H1 (cell line): Measurements from ENCODE around the gene STAT1. TPM values are rescaled to one million over a fixed set of nuclear protein-coding genes. Genes with fewer than 3 reads are reported as not detected.

Source experiments
- CTCF ChIA-PET: fragments of 300-600 bp; sonication (Branson Sonifier 250); formaldehyde crosslinking; loops from one replicate; lab custom pipeline; 2021; ENCODE audit not compliant: partially characterized antibody; lab: Charles Lee
- POLR2A ChIA-PET: fragments of 300-600 bp; sonication (Branson Sonifier 250); formaldehyde crosslinking; loops from one replicate; lab custom pipeline; 2021; ENCODE audit warnings: inconsistent platforms; ENCODE audit not compliant: partially characterized antibody; lab: Charles Lee
- DNase-seq, 2 experiments: peaks; one replicate each; pipeline versions ENCODE4 v3.0.0 to v3.0.0-alpha.2; 2010 to 2022; ENCODE audit warnings: low spot score in 2 of 2, low read depth in 1 of 2, mixed read lengths in 1 of 2
- FAIRE-seq: peaks from 2 replicates; lab custom pipeline; 2011; peaks lifted over from hg19 to GRCh38; lab: Jason Lieb, UNC
- H2AFZ ChIP-seq: 2 replicates; pipeline ENCODE4 v1.8.1; 2012; ENCODE audit warnings: low read length, inconsistent platforms
- H2AK5ac ChIP-seq: 2 replicates; pipeline ENCODE4 v1.6.1; 2013; ENCODE audit warnings: low read depth, low read length
- H2BK120ac ChIP-seq: replicated peaks from 2 replicates; pipeline ENCODE3; 2013; ENCODE audit warnings: low read depth, low read length, inconsistent platforms
- H2BK12ac ChIP-seq: 2 replicates; pipeline ENCODE4 v1.6.1; 2013; ENCODE audit warnings: low read depth, low read length
- H2BK15ac ChIP-seq: 2 replicates; pipeline ENCODE4 v1.6.1; 2013; ENCODE audit warnings: low read length
- H2BK20ac ChIP-seq: 2 replicates; pipeline ENCODE4 v1.6.1; 2013; ENCODE audit warnings: low read length
- H2BK5ac ChIP-seq: 2 replicates; pipeline ENCODE4 v1.6.1; 2013; ENCODE audit warnings: low read depth, low read length
- H3K14ac ChIP-seq: 2 replicates; pipeline ENCODE4 v1.6.1; 2013; ENCODE audit warnings: inconsistent platforms; ENCODE audit not compliant: insufficient read length
- H3K18ac ChIP-seq: 2 replicates; pipeline ENCODE4 v1.6.1; 2013; ENCODE audit warnings: low read length; ENCODE audit errors: extremely low read depth
- H3K23ac ChIP-seq: 2 replicates; pipeline ENCODE4 v1.6.1; 2013; ENCODE audit warnings: inconsistent platforms; ENCODE audit not compliant: insufficient read length
- H3K23me2 ChIP-seq: 2 replicates; pipeline ENCODE4 v1.6.1; 2013; ENCODE audit warnings: low read depth, low read length
- H3K27ac ChIP-seq: 2 replicates; pipeline ENCODE4 v1.6.1; 2011; ENCODE audit warnings: low read depth, low read length, inconsistent platforms
- H3K27me3 ChIP-seq, 4 experiments: replicated peaks in 1 of 4; 1 replicate in 1 of 4; 2 replicates in 3 of 4; pipeline versions ENCODE4 v1.6.1 to v1.8.1; 2011 to 2013; ENCODE audit warnings: low read length in 3 of 4, mild to moderate bottlenecking in 3 of 4, inconsistent platforms in 2 of 4, mixed read lengths in 2 of 4, moderate library complexity in 1 of 4; ENCODE audit not compliant: control insufficient read depth in 3 of 4, insufficient read depth in 3 of 4; ENCODE audit errors: extremely low read depth in 1 of 4
- H3K36me3 ChIP-seq, 4 experiments: 2 replicates each; pipeline versions ENCODE4 v1.6.1 to v1.8.1; 2011 to 2013; ENCODE audit warnings: mild to moderate bottlenecking in 4 of 4, low read length in 3 of 4, moderate library complexity in 2 of 4, control low read depth in 1 of 4, inconsistent platforms in 1 of 4; ENCODE audit not compliant: insufficient read depth in 4 of 4, control insufficient read depth in 2 of 4
- H3K4ac ChIP-seq: replicated peaks from 2 replicates; pipeline ENCODE3; 2013; ENCODE audit warnings: low read length, low read depth, mixed read lengths, inconsistent platforms; ENCODE audit not compliant: insufficient read length
- H3K4me1 ChIP-seq, 4 experiments: replicated peaks in 1 of 4; 1 replicate in 1 of 4; 2 replicates in 3 of 4; pipeline versions ENCODE4 v1.6.1 to v1.8.1; 2011 to 2013; ENCODE audit warnings: low read length in 3 of 4, inconsistent platforms in 2 of 4, mixed read lengths in 1 of 4; ENCODE audit not compliant: insufficient read depth in 4 of 4, control insufficient read depth in 3 of 4
- H3K4me2 ChIP-seq, 2 experiments: 2 replicates each; pipeline versions ENCODE4 v1.6.1 to v1.8.1; 2011 to 2013; ENCODE audit warnings: low read depth in 2 of 2, low read length in 2 of 2, control low read depth in 1 of 2, inconsistent platforms in 1 of 2, mild to moderate bottlenecking in 1 of 2; ENCODE audit not compliant: insufficient read depth in 1 of 2
- H3K4me3 ChIP-seq, 4 experiments: fragments of 200-600, 300-600 bp in 1 of 4; sonication (generic), shearing (Covaris generic), sonication (Bioruptor Twin) in 1 of 4; 2 replicates each; pipeline versions ENCODE4 v1.5.1 to v1.8.1; 2011 to 2016; ENCODE audit warnings: low read length in 4 of 4, low read depth in 3 of 4, control low read depth in 2 of 4, inconsistent platforms in 2 of 4, mild to moderate bottlenecking in 2 of 4, mixed read lengths in 1 of 4, moderate library complexity in 1 of 4; ENCODE audit not compliant: insufficient read depth in 2 of 4; ENCODE audit errors: extremely low read depth in 1 of 4
- H3K56ac ChIP-seq: replicated peaks from 2 replicates; pipeline ENCODE3; 2013; ENCODE audit warnings: low read depth, mild to moderate bottlenecking, mixed read lengths, low read length, inconsistent platforms; ENCODE audit not compliant: insufficient read length
- H3K79me1 ChIP-seq: 2 replicates; pipeline ENCODE4 v1.6.1; 2013; ENCODE audit warnings: low read depth, low read length, control low read depth
- H3K79me2 ChIP-seq, 2 experiments: 2 replicates each; pipeline versions ENCODE4 v1.6.1 to v1.8.1; 2012 to 2013; ENCODE audit warnings: low read length in 2 of 2, mild to moderate bottlenecking in 2 of 2, inconsistent platforms in 1 of 2; ENCODE audit not compliant: insufficient read depth in 2 of 2, control insufficient read depth in 1 of 2
- H3K9ac ChIP-seq, 4 experiments: replicated peaks in 1 of 4; 1 replicate in 1 of 4; 2 replicates in 3 of 4; pipeline versions ENCODE4 v1.6.1 to v1.8.1; 2011 to 2013; ENCODE audit warnings: low read depth in 3 of 4, low read length in 3 of 4, control low read depth in 2 of 4, mild to moderate bottlenecking in 2 of 4, moderate library complexity in 2 of 4, inconsistent platforms in 1 of 4; ENCODE audit errors: extremely low read depth in 1 of 4
- H3K9me3 ChIP-seq, 2 experiments: 2 replicates each; pipeline versions ENCODE4 v1.6.1 to v1.8.1; 2012 to 2013; ENCODE audit warnings: mild to moderate bottlenecking in 2 of 2, moderate library complexity in 2 of 2, control low read depth in 1 of 2, inconsistent platforms in 1 of 2, low read depth in 1 of 2, low read length in 1 of 2, mixed read lengths in 1 of 2; ENCODE audit not compliant: insufficient read depth in 2 of 2
- H4K20me1 ChIP-seq, 2 experiments: replicated peaks in 1 of 2; 2 replicates each; pipeline versions ENCODE3 to v1.8.1; 2011 to 2013; ENCODE audit warnings: inconsistent platforms in 2 of 2, low read length in 2 of 2, mild to moderate bottlenecking in 1 of 2; ENCODE audit not compliant: insufficient read depth in 2 of 2, control insufficient read depth in 1 of 2
- H4K5ac ChIP-seq: 2 replicates; pipeline ENCODE4 v1.6.1; 2013; ENCODE audit warnings: low read length, low read depth, mixed read lengths, inconsistent platforms; ENCODE audit not compliant: insufficient read length
- H4K8ac ChIP-seq: 2 replicates; pipeline ENCODE4 v1.8.0; 2013; ENCODE audit warnings: mild to moderate bottlenecking, moderate library complexity, low read length, inconsistent platforms; ENCODE audit not compliant: insufficient read depth; ENCODE audit errors: extremely low read depth
- H4K91ac ChIP-seq: replicated peaks from 2 replicates; pipeline ENCODE3; 2013; ENCODE audit warnings: low read length, mixed read lengths, inconsistent platforms; ENCODE audit not compliant: insufficient read length
- BCL11A ChIP-seq, 2 experiments: IDR thresholded peaks; one replicate each; pipeline ENCODE4 v1.6.1; 2011; ENCODE audit warnings: low read depth in 2 of 2, low read length in 2 of 2, mild to moderate bottlenecking in 2 of 2
- CREB1 ChIP-seq: IDR thresholded peaks from 2 replicates; pipeline ENCODE4 v1.6.1; 2012; ENCODE audit warnings: inconsistent platforms
- JUN ChIP-seq: IDR thresholded peaks from 2 replicates; pipeline ENCODE4 v1.6.1; 2011; ENCODE audit warnings: low read depth, mild to moderate bottlenecking, improper control_type of control experiment, low read length
- KDM1A ChIP-seq: fragments of 200-600, 300-600 bp; sonication (generic); IDR thresholded peaks from 2 replicates; pipeline ENCODE4 v1.7.1; 2016; ENCODE audit warnings: mild to moderate bottlenecking, low read length, borderline replicate concordance
- RBBP5 ChIP-seq: IDR thresholded peaks from 2 replicates; pipeline ENCODE4 v1.7.1; 2012; ENCODE audit warnings: low read depth, mild to moderate bottlenecking, inconsistent platforms, low read length, moderate library complexity, borderline replicate concordance
- RNF2 ChIP-seq: fragments of 200-900, 300-1000 bp; sonication (generic); IDR thresholded peaks from 2 replicates; pipeline ENCODE4 v1.7.1; 2016; ENCODE audit warnings: borderline replicate concordance, low read depth, mild to moderate bottlenecking, antibody characterized with exemption, low read length; ENCODE audit not compliant: poor library complexity, severe bottlenecking; ENCODE audit errors: missing control alignments
- RXRA ChIP-seq: IDR thresholded peaks from 2 replicates; pipeline ENCODE4 v1.6.1; 2011; ENCODE audit warnings: low read depth, mild to moderate bottlenecking, low read length, moderate library complexity; ENCODE audit not compliant: insufficient read depth
- WGBS, 2 experiments: shearing (Covaris generic) in 1 of 2; methylation state at CpG; one replicate each; pipeline versions ENCODE4 v1.1.6 to v1.1.7; 2013 to 2015; ENCODE audit warnings: low lambda C conversion rate in 2 of 2, mixed read lengths in 2 of 2, inconsistent platforms in 1 of 2, low coverage in 1 of 2, missing lambda C conversion rate in 1 of 2; ENCODE audit not compliant: insufficient replicate concordance in 2 of 2, insufficient coverage in 1 of 2, insufficient read length in 1 of 2; ENCODE audit errors: extremely low coverage in 1 of 2, missing lambda C conversion rate in 1 of 2; 5-methylcytosine and 5-hydroxymethylcytosine counted together
- polyA plus RNA-seq, 7 experiments: library from polyadenylated mRNA; depleted of rRNA in 3 of 7; stranded (reverse) in 5 of 7; unstranded in 2 of 7; fragments of >200 nt in 5 of 7; fragments of 200-250 nt in 2 of 7; gene quantifications; 1 replicate in 5 of 7; 2 replicates in 1 of 7; 4 replicates in 1 of 7; pipeline versions ENCODE4 v1.2.1 to v1.2.3, GENCODE V29; 2011 to 2013; ENCODE audit warnings: missing spikeins in 2 of 7, mixed read lengths in 2 of 7
- total RNA-seq: library from RNA; stranded (reverse); fragmentation: NEBNext Ultra II Directional; extraction: Animal tissue kit (Norgen Biotek cat#: 25700); gene quantifications from 2 replicates; pipeline ENCODE4 v1.2.1, GENCODE V29; 2021
- TF ChIP-seq, protein P1 (sequence below), 3 experiments: IDR thresholded peaks; 1 replicate in 2 of 3; 2 replicates in 1 of 3; pipeline versions ENCODE4 v1.5.1 to v1.6.1; 2011; ENCODE audit warnings: low read length in 3 of 3, mild to moderate bottlenecking in 3 of 3, inconsistent platforms in 2 of 3, low read depth in 1 of 3, moderate library complexity in 1 of 3; ENCODE audit not compliant: insufficient read depth in 1 of 3; ENCODE audit errors: control extremely low read depth in 1 of 3

Gene STAT1
- total and polyA plus RNA-seq, 2 of the 8 experiments (the other 6 are each of a cell fraction or from before 2014, with no cell fraction given) = 20.3 to 43.0 TPM

DNA sequence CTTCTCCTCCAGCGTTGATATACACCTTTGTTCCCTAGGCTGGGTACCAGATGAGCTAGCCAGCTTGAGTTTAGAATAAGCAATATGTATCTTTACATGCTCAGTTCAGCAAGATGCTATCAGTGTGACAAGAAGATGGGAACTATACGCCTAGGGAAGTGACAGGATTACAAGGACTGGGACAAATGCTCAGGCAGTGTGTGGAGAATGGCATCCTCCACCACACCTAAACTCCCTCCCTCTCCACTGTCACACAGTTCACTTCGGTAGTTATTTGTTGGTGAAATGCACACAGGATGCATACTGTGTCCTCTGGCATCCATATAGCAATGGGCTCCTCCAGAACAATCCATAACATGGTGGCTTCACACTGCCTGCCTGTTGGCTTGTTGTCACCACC lies 7.7 kb downstream of the STAT1 start:
- Histone ChIP-seq H2BK15ac (no peak overlapping the region), H2BK12ac (no peak overlapping the region), H3K9ac (no peak overlapping the region), H3K23ac (no peak overlapping the region), H3K18ac (no peak overlapping the region), H3K9me3 (no peaks in the 10 kb centered on the region), H2BK20ac (no peak overlapping the region), H3K4me3 (no peak overlapping the region), H3K4ac (no peak overlapping the region), H4K8ac (no peak overlapping the region), H3K27me3 (no peaks in the 10 kb centered on the region), H2BK120ac (no peak overlapping the region), H2BK5ac (no peak overlapping the region), H3K79me2 (0 out of 4 replicates have a peak, but pooled peaks cover 0 to 2% of the 10 kb centered on the region in 2 experiments), H4K5ac (no peak overlapping the region), H4K91ac (no peak overlapping the region), H3K14ac (no peak overlapping the region), H2AFZ (no peak overlapping the region), H3K56ac (no peak overlapping the region), H3K79me1 (no peaks in the 10 kb centered on the region; the same call in 1 of the 2 replicates), H3K4me1 (no peaks in the 10 kb centered on the region), H2AK5ac (no peak overlapping the region), H3K23me2 (no peaks in the 10 kb centered on the region), H3K4me2 (no peak overlapping the region), H3K36me3 (peaks cover 22 to 77% (median 54%) of the 10 kb centered on the region in 4 experiments), H3K27ac (no peak overlapping the region), H4K20me1 (no peaks in the 10 kb centered on the region)
- TF ChIP-seq KDM1A (no peak), RBBP5 (no peak), BCL11A (IDR thresholded peaks at IDR 0.05; ENCODE audit: low read depth in 2 of 2, low read length in 2 of 2) (no peak), RXRA (no peak), RNF2 (no peak), JUN (no peak), CREB1 (no peak)
- TF ChIP-seq, protein P1, sequence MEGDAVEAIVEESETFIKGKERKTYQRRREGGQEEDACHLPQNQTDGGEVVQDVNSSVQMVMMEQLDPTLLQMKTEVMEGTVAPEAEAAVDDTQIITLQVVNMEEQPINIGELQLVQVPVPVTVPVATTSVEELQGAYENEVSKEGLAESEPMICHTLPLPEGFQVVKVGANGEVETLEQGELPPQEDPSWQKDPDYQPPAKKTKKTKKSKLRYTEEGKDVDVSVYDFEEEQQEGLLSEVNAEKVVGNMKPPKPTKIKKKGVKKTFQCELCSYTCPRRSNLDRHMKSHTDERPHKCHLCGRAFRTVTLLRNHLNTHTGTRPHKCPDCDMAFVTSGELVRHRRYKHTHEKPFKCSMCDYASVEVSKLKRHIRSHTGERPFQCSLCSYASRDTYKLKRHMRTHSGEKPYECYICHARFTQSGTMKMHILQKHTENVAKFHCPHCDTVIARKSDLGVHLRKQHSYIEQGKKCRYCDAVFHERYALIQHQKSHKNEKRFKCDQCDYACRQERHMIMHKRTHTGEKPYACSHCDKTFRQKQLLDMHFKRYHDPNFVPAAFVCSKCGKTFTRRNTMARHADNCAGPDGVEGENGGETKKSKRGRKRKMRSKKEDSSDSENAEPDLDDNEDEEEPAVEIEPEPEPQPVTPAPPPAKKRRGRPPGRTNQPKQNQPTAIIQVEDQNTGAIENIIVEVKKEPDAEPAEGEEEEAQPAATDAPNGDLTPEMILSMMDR (IDR thresholded peaks at IDR 0.05; ENCODE audit: control extremely low read depth in 1 of 3, insufficient read depth in 1 of 3, low read depth in 1 of 3, low read length in 3 of 3) = no peak
- POLR2A ChIA-PET = no interaction called here
- CTCF ChIA-PET = interaction anchor here (2.0 kb wide), 1 partner anchor 10 kb away, joined by 6 read pairs; no protein-coding TSS in a partner anchor
- no peak for DNase-seq
- FAIRE-seq = no peak
- 96% methylated on average over 3 of the region's 3 CpGs; no CpG with 5 or more reads in 1 of the 2 experiments for WGBS, 2 experiments
